GM12878 (cell line): Measurements from ENCODE around the gene STK32B. TPM values are rescaled to one million over a fixed set of nuclear protein-coding genes. Genes with fewer than 3 reads are reported as not detected.
"Not testable (repeated sequence)": the region's sequence is repeated elsewhere in the genome, so short reads cannot be mapped to it uniquely, and the experiment has no call there.

Experiments used
- ATAC-seq: fragments of 200-7000 bp; cut with Tn5 transposase; 3 replicates; pipeline ENCODE4 v1.9.1; 2020; ENCODE audit warnings: mild to moderate bottlenecking, moderate library complexity
- BruUV-seq: library from RNA; stranded (reverse); fragments of 400-500 nt; replicated peaks from 2 replicates; lab custom pipeline; 2021; lab: Mats Ljungman, UMichigan
- CTCF ChIA-PET: fragments of 300-600 bp; sonication (Branson Sonifier 250); formaldehyde crosslinking; extraction: SDS; loops from one replicate; lab custom pipeline; 2021; ENCODE audit warnings: inconsistent platforms; lab: Yijun Ruan, JAX
- POLR2A ChIA-PET: fragments of 350-600 bp; formaldehyde crosslinking; extraction: SDS; loops from one replicate; lab custom pipeline; 2021; ENCODE audit warnings: inconsistent platforms; lab: Charles Lee
- RAD21 ChIA-PET: fragments of 300-600 bp; sonication (Branson Sonifier 250); formaldehyde crosslinking; loops from one replicate; lab custom pipeline; 2023; ENCODE audit warnings: antibody characterized with exemption; ENCODE audit not compliant: unreplicated experiment; lab: Charles Lee
- SMC1A ChIA-PET: fragments of 300-600 bp; sonication (Branson Sonifier 250); formaldehyde crosslinking; loops from one replicate; lab custom pipeline; 2023; ENCODE audit not compliant: unreplicated experiment, uncharacterized antibody; lab: Charles Lee
- DNase-seq: peaks from one replicate; pipeline ENCODE4 v3.0.0-alpha.2; 2011; ENCODE audit warnings: low read depth, low spot score
- FAIRE-seq: peaks from 3 replicates; lab custom pipeline; 2011; peaks lifted over from hg19 to GRCh38; lab: Jason Lieb, UNC
- H2AFZ ChIP-seq: 2 replicates; pipeline ENCODE4 v1.6.0; 2011; ENCODE audit warnings: low read depth, low read length, control low read depth; ENCODE audit not compliant: control insufficient read depth
- H3K27ac ChIP-seq: 2 replicates; pipeline ENCODE4 v1.5.1; 2011; ENCODE audit warnings: control low read depth; ENCODE audit not compliant: control insufficient read depth, insufficient read depth
- H3K27me3 ChIP-seq, 2 experiments: replicated peaks in 1 of 2; 2 replicates each; pipeline versions ENCODE4 v1.6.0 to v1.6.1; 2011; ENCODE audit warnings: low read length in 1 of 2; ENCODE audit not compliant: control insufficient read depth in 2 of 2, insufficient read depth in 2 of 2
- H3K36me3 ChIP-seq, 2 experiments: 2 replicates each; pipeline ENCODE4 v1.5.1; 2011; ENCODE audit warnings: low read length in 1 of 2; ENCODE audit not compliant: control insufficient read depth in 2 of 2, insufficient read depth in 2 of 2
- H3K4me1 ChIP-seq: 2 replicates; pipeline ENCODE4 v1.6.1; 2011; ENCODE audit warnings: mild to moderate bottlenecking, low read length, moderate library complexity, mixed read lengths; ENCODE audit not compliant: control insufficient read depth, insufficient read depth
- H3K4me2 ChIP-seq: 2 replicates; pipeline ENCODE4 v1.6.0; 2011; ENCODE audit warnings: control low read depth; ENCODE audit not compliant: control insufficient read depth, insufficient read depth
- H3K4me3 ChIP-seq: fragments of 200-600 bp; sonication (generic); 2 replicates; pipeline ENCODE4 v1.5.1; 2016
- H3K79me2 ChIP-seq: 2 replicates; pipeline ENCODE4 v1.6.0; 2011; ENCODE audit warnings: low read length; ENCODE audit not compliant: control insufficient read depth, insufficient read depth
- H3K9ac ChIP-seq: 2 replicates; pipeline ENCODE4 v1.8.0; 2011; ENCODE audit warnings: low read length, control low read depth, mixed read lengths; ENCODE audit not compliant: control insufficient read depth, insufficient read depth
- H3K9me3 ChIP-seq: replicated peaks from 3 replicates; pipeline ENCODE4 v1.5.1; 2011; ENCODE audit warnings: mild to moderate bottlenecking, low read length; ENCODE audit not compliant: control insufficient read depth, insufficient read depth
- H4K20me1 ChIP-seq: 2 replicates; pipeline ENCODE4 v1.6.0; 2011; ENCODE audit not compliant: control insufficient read depth, insufficient read depth
- MEF2B ChIP-seq: fragments of 450-650 bp; IDR thresholded peaks from 2 replicates; pipeline ENCODE4 v1.6.1; 2018; ENCODE audit warnings: mild to moderate bottlenecking, moderate library complexity; ENCODE audit not compliant: partially characterized antibody, poor library complexity, severe bottlenecking
- MTA2 ChIP-seq: fragments of 450-650 bp; IDR thresholded peaks from 2 replicates; pipeline ENCODE4 v1.6.1; 2016; ENCODE audit warnings: low read depth, mild to moderate bottlenecking, moderate library complexity
- ZNF24 ChIP-seq: fragments of 450-650 bp; IDR thresholded peaks from 2 replicates; pipeline ENCODE4 v1.6.1; 2017; ENCODE audit warnings: antibody characterized with exemption, mild to moderate bottlenecking
- WGBS: methylation state at CpG from one replicate; pipeline ENCODE4 v1.1.6; 2016; ENCODE audit warnings: low lambda C conversion rate; ENCODE audit not compliant: insufficient replicate concordance, insufficient coverage; ENCODE audit errors: missing lambda C conversion rate; 5-methylcytosine and 5-hydroxymethylcytosine counted together
- in situ Hi-C: fragments of 300-500 bp; cut with MboI; formaldehyde crosslinking; loops from 9 replicates; pipeline ENCODE4 v1.14.3; 2018; ENCODE audit warnings: mixed read lengths
- intact Hi-C: fragments of 100-400 bp; cut with micrococcal nuclease; formaldehyde crosslinking; loops from one replicate; pipeline ENCODE4 v1.14.2; 2022; ENCODE audit not compliant: unreplicated experiment
- polyA plus RNA-seq, 11 experiments: library from polyadenylated mRNA; depleted of rRNA in 4 of 11; unstranded in 6 of 11; stranded (reverse) in 5 of 11; fragments of >200 nt; fragmentation: Nextera tagmentation in 4 of 11; fragmentation: Illumina TruSeq in 1 of 11; extraction: Ambion mirVana in 4 of 11; extraction: Trizol in 1 of 11; gene quantifications; 1 replicate in 1 of 11; 2 replicates in 10 of 11; pipeline versions ENCODE4 v1.2.1 to v1.2.3, GENCODE V29; 2011 to 2016; ENCODE audit warnings: inconsistent platforms in 2 of 11, missing spikeins in 2 of 11, low read depth in 1 of 11
- total RNA-seq, 4 experiments: library from RNA; depleted of rRNA in 3 of 4; stranded (reverse); fragments of >200 nt in 3 of 4; fragmentation: Illumina TruSeq in 1 of 4; extraction: Trizol in 1 of 4; gene quantifications; 2 replicates each; pipeline versions ENCODE4 v1.2.1 to v1.2.3, GENCODE V29; 2013 to 2021

Gene STK32B
- total and polyA plus RNA-seq, 10 of the 15 experiments (the other 5 are each of a cell fraction or from before 2014, with no cell fraction given): 0.04 to 0.12 (median 0.08) TPM; not detected in 7

DNA sequence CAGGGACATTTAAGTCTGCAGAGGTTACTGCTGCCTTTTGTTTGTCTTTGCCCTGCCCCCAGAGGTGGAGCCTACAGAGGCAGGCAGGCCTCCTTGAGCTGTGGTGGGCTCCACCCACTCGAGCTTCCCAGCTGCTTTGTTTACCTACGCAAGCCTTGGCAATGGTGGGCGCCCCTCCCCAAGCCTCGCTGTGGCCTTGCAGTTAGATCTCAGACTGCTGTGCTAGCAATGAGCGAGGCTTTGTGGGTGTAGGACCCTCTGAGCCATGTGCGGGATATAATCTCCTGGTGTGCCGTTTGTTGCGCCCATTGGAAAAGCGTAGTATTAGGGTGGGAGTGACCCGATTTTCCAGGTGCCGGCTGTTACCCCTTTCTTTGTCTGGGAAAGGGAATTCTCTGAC is 124.6 kb downstream of the STK32B start:
- FAIRE-seq, RAD21 ChIA-PET, in situ Hi-C loops, H3K9ac ChIP-seq, ATAC-seq, H3K36me3 ChIP-seq, H3K79me2 ChIP-seq, H3K4me1 ChIP-seq, H3K4me3 ChIP-seq, SMC1A ChIA-PET, CTCF ChIA-PET, H4K20me1 ChIP-seq, H3K9me3 ChIP-seq, POLR2A ChIA-PET, intact Hi-C loops, H3K27ac ChIP-seq, BruUV-seq, H3K4me2 ChIP-seq, H2AFZ ChIP-seq, H3K27me3 ChIP-seq, DNase-seq: not testable (repeated sequence)
- 71% methylated on average over 11 of the region's 11 CpGs for WGBS

DNA sequence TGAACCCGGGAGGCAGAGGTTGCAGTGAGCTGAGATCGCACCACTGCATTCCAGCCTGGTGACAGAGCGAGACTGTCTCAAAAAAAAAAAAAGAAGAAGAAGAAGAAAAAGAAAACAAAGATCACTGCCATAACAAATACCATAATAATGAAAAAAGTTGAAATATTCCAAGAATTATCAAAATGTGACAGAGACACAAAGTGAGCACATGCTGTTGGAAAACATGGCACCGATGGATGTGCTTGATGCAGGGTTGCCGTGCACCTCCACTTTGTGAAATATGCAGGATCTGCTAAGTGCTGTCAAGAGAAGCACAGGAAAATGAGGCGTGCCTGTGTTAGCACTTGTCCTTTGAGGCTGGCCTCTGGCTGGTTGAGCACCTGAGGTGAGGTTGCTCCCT is 133.3 kb downstream of the STK32B start:
- ChIA-PET RAD21 (no interaction called here), SMC1A (no interaction called here), POLR2A (no interaction called here), CTCF (no interaction called here)
- H3K4me3 ChIP-seq: no peak overlapping the region
- no peak overlapping the region for H2AFZ ChIP-seq
- H3K4me2 ChIP-seq: no peak overlapping the region
- DNase-seq: no peak
- H3K79me2 ChIP-seq: no peaks in the 10 kb centered on the region
- no peaks in the 10 kb centered on the region for H3K9me3 ChIP-seq
- no peak for TF ChIP-seq MTA2
- TF ChIP-seq MEF2B: no peak
- TF ChIP-seq ZNF24: no peak
- intact Hi-C loops (no loop called here), in situ Hi-C loops (no loop called here)
- no peaks in the 10 kb centered on the region for H3K4me1 ChIP-seq
- H3K27me3 ChIP-seq: no peaks in the 10 kb centered on the region
- no peaks in the 10 kb centered on the region for H3K36me3 ChIP-seq
- H3K27ac ChIP-seq: no peak overlapping the region
- no TSS peak for BruUV-seq
- no peak for ATAC-seq
- no peak overlapping the region for H3K9ac ChIP-seq
- FAIRE-seq: no peak
- WGBS: 27% methylated on average over 3 of the region's 6 CpGs
- no peaks in the 10 kb centered on the region for H4K20me1 ChIP-seq
